CD4-positive, alpha-beta T cell (primary cell): ENCODE measurements around the gene ATP8B3. TPM values are rescaled to one million over a fixed set of nuclear protein-coding genes. Genes with fewer than 3 reads are reported as not detected.

Experiments
- ATAC-seq: fragments of 200-7000 bp; cut with Tn5 transposase; one replicate; pipeline ENCODE4 v1.10.0; 2022; ENCODE audit warnings: mild to moderate bottlenecking; ENCODE audit not compliant: poor library complexity
- CTCF ChIA-PET: fragments of 350-600 bp; sonication (Branson Sonifier 250); formaldehyde crosslinking; loops from one replicate; lab custom pipeline; 2021; ENCODE audit warnings: antibody characterized with exemption, inconsistent platforms; lab: Charles Lee
- POLR2A ChIA-PET: fragments of 350-600 bp; sonication (Branson Sonifier 250); formaldehyde crosslinking; loops from one replicate; lab custom pipeline; 2021; ENCODE audit warnings: antibody characterized with exemption, inconsistent platforms; lab: Charles Lee
- DNase-seq, 14 experiments: peaks; one replicate each; pipeline ENCODE4 v3.0.0-alpha.2; 2013 to 2020; ENCODE audit warnings: mixed read lengths in 2 of 14
- H3K27ac ChIP-seq, 2 donors: one replicate each; pipeline versions ENCODE4 v1.5.1 to v1.7.0; 2013; ENCODE audit warnings: low read length in 2 of 2, low read depth in 1 of 2, mild to moderate bottlenecking in 1 of 2
- H3K27me3 ChIP-seq, 2 experiments: 1 replicate in 1 of 2; 2 replicates in 1 of 2; pipeline versions ENCODE4 v1.6.1 to v1.7.0; 2013; ENCODE audit warnings: low read length in 2 of 2, control low read depth in 1 of 2, mild to moderate bottlenecking in 1 of 2, moderate library complexity in 1 of 2; ENCODE audit not compliant: insufficient read depth in 2 of 2, control insufficient read depth in 1 of 2
- H3K36me3 ChIP-seq: one replicate; pipeline ENCODE4 v1.6.1; 2013; ENCODE audit warnings: low read length, control low read depth; ENCODE audit not compliant: insufficient read depth
- H3K4me1 ChIP-seq: one replicate; pipeline ENCODE4 v1.6.1; 2013; ENCODE audit warnings: low read length, control low read depth; ENCODE audit not compliant: insufficient read depth
- H3K4me3 ChIP-seq: one replicate; pipeline ENCODE4 v1.5.1; 2013; ENCODE audit warnings: mild to moderate bottlenecking, low read length, moderate library complexity
- H3K9me3 ChIP-seq, 2 experiments: 1 replicate in 1 of 2; 2 replicates in 1 of 2; pipeline versions ENCODE4 v1.6.1 to v1.7.0; 2013; ENCODE audit warnings: low read length in 2 of 2, mild to moderate bottlenecking in 2 of 2, control low read depth in 1 of 2, moderate library complexity in 1 of 2; ENCODE audit not compliant: control insufficient read depth in 1 of 2, insufficient read depth in 1 of 2
- H3K27ac Mint-ChIP-seq: one replicate; pipeline ENCODE4 v1.8.0; 2020; ENCODE audit warnings: mixed read lengths
- H3K27me3 Mint-ChIP-seq: one replicate; pipeline ENCODE4 v1.8.0; 2021; ENCODE audit warnings: mixed read lengths
- H3K36me3 Mint-ChIP-seq: one replicate; pipeline ENCODE4 v1.8.0; 2021; ENCODE audit warnings: low read depth, mixed read lengths
- H3K4me1 Mint-ChIP-seq: one replicate; pipeline ENCODE4 v1.8.0; 2021; ENCODE audit warnings: low read depth, mixed read lengths
- H3K4me3 Mint-ChIP-seq: one replicate; pipeline ENCODE4 v1.8.0; 2020; ENCODE audit warnings: mild to moderate bottlenecking, mixed read lengths
- H3K9me3 Mint-ChIP-seq: one replicate; pipeline ENCODE4 v1.8.0; 2020; ENCODE audit warnings: mixed read lengths
- intact Hi-C, 2 experiments: fragments of 100-400 bp; cut with DNase I in 1 of 2; cut with micrococcal nuclease in 1 of 2; formaldehyde crosslinking; loops; one replicate each; pipeline versions ENCODE4 v1.15.1 to v1.9.0; 2023 to 2025; cut with DNase I, micrococcal nuclease
- total RNA-seq, 174 experiments: library from RNA in 2 of 174; stranded (reverse) in 2 of 174; gene quantifications; one replicate each; pipeline ENCODE4 v1.2.3 and lab custom pipeline; 2021 to 2026
- TF ChIP-seq, protein P1 (sequence below): fragments of 200-600 bp; IDR thresholded peaks from one replicate; pipeline ENCODE4 v1.8.0; 2022; ENCODE audit warnings: antibody characterized with exemption, mild to moderate bottlenecking

ATP8B3 gene
- total RNA-seq, 2 experiments from 2014 or later = 2.5 to 3.2 TPM

DNA sequence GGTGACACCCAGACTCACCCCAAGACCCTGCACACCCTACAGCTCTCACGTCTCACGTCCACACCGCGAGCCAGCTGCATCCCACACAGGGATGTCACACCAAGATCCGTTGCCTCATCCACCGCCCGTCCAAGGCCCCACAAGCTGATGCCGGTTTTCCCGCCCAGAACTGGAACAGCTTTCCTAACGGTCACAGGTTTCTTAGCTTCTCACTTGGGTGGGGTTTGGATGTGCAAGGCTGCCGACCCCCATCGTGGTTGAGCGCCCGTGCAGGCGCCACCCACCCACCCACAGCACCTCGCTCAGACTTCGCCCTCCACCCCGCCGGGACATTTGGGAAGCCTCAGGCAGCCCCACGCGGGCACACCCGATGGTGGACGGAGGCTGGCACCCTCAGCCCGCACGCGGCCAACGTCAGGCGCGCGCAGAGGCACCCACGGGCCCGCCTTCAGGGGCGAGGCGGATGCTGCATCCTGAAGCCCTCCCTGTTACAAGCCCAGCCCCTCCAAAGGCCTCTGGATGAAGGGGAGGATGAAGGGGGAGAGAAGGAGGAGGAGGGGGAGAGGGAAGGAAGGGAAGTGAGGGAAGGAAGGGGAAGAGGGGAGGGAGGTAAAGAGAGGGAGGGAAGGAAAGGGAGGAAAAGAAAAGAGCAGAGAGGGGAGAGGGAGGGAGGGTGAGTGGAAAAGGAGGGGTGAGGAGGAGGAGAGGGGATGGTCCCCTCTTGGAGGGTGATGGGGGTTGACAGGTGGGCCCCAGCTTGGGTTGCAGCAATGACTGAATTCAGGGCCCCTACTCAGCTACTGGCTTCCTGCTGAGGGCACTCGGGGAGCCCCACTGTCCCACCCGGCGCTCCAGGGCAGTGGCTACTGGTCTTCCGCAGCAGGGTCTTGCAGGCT lies 45.9 kb downstream of the ATP8B3 start:
- intact Hi-C loops = loop anchor here (2.0 kb wide), 2 partner anchors 93 to 159 kb away; no protein-coding TSS in a partner anchor
- ChIA-PET POLR2A (no interaction called here), CTCF (interaction anchor here (1.5 kb wide), 1 partner anchor 160 kb away, joined by 5 read pairs; no protein-coding TSS in a partner anchor)
- no peak overlapping the region for H3K27ac Mint-ChIP-seq
- Histone ChIP-seq H3K27me3 (peaks cover 89 to 95% of the 10 kb centered on the region in 2 experiments), H3K36me3 (no peaks in the 10 kb centered on the region), H3K4me1 (peaks cover 9% of the 10 kb centered on the region), H3K9me3 (peaks cover 12 to 53% of the 10 kb centered on the region in 2 experiments), H3K4me3 (no peak overlapping the region), H3K27ac (no peak overlapping the region)
- ATAC-seq (no peak), DNase-seq (no peak)
- no peaks in the 10 kb centered on the region for H3K4me1 Mint-ChIP-seq
- H3K36me3 Mint-ChIP-seq = no peaks in the 10 kb centered on the region
- TF ChIP-seq, protein P1, sequence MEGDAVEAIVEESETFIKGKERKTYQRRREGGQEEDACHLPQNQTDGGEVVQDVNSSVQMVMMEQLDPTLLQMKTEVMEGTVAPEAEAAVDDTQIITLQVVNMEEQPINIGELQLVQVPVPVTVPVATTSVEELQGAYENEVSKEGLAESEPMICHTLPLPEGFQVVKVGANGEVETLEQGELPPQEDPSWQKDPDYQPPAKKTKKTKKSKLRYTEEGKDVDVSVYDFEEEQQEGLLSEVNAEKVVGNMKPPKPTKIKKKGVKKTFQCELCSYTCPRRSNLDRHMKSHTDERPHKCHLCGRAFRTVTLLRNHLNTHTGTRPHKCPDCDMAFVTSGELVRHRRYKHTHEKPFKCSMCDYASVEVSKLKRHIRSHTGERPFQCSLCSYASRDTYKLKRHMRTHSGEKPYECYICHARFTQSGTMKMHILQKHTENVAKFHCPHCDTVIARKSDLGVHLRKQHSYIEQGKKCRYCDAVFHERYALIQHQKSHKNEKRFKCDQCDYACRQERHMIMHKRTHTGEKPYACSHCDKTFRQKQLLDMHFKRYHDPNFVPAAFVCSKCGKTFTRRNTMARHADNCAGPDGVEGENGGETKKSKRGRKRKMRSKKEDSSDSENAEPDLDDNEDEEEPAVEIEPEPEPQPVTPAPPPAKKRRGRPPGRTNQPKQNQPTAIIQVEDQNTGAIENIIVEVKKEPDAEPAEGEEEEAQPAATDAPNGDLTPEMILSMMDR = no peak
- H3K4me3 Mint-ChIP-seq = no peak overlapping the region
- peaks cover 9% of the 10 kb centered on the region for H3K9me3 Mint-ChIP-seq
- peaks cover 83% of the 10 kb centered on the region for H3K27me3 Mint-ChIP-seq

DNA sequence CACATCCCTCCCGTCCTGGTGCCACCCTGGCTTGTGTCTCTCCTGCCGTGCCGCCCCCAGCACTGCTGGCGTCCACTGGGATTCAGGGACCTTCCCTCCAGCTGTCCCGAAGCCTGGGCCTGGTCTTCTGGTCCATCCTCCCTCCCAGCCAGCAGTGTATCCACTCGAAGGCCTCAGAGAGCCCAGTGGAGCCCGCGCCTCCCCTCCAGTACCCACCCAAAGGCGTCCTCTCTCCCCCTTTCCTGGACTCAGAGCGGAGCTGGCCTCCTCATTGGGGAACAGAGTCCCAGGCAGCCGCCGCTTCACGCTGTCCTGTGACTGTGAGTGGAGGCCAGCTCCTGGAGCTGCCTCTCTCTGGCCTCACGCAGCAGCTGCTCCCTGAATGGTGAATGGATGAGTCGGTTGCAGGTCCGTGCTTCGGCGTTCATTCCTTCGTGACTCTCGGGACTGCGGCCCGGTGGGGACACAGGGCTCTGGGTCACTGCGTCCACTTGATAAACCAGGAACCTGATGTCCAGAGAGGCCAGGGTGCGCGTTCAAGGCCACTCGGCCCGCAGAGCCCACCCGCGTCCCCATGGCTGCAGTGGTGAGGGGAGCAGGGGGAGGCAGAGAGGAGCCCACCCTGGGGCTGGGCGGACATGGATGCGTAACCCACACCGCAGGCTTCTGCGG lies 46.7 kb downstream of the ATP8B3 start:
- ATAC-seq (no peak), DNase-seq (no peak)
- no peak overlapping the region for H3K27ac ChIP-seq
- Mint-ChIP-seq H3K36me3 (no peaks in the 10 kb centered on the region), H3K27ac (no peak overlapping the region), H3K4me3 (no peak overlapping the region), H3K27me3 (peaks cover 83% of the 10 kb centered on the region), H3K4me1 (no peaks in the 10 kb centered on the region), H3K9me3 (peaks cover 2% of the 10 kb centered on the region)
- POLR2A ChIA-PET = no interaction called here
- CTCF ChIA-PET = no interaction called here
- no peaks in the 10 kb centered on the region for H3K36me3 ChIP-seq
- peaks cover 86 to 95% of the 10 kb centered on the region in 2 experiments for H3K27me3 ChIP-seq
- peaks cover 4 to 53% of the 10 kb centered on the region in 2 experiments for H3K9me3 ChIP-seq
- intact Hi-C loops = no loop called here
- TF ChIP-seq, protein P1 = no peak
- H3K4me1 ChIP-seq = peaks cover 9% of the 10 kb centered on the region
- no peak overlapping the region for H3K4me3 ChIP-seq

DNA sequence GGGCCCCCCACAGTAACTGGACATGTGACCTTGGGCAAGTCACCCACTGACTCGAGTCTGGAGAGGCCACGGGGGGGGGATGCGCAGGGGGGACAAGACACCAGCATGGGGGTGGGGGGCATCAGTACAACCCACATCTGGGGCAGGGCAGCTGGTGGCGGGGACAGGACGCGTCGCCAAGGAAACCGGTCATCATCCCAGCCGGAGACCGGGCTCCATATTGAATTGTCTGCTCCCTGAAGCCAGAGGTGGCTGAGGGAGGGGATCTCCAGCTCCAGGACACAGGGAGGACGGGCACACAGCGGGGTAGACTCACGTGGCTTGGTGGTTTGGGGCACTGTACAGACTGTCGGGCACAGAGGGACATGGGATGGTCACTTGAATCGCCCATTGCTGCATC lies 47.3 kb downstream of the ATP8B3 start:
- H3K27me3 ChIP-seq = peaks cover 87 to 95% of the 10 kb centered on the region in 2 experiments
- ChIA-PET POLR2A (no interaction called here), CTCF (no interaction called here)
- H3K4me3 ChIP-seq = no peak overlapping the region
- H3K4me3 Mint-ChIP-seq = no peak overlapping the region
- no peaks in the 10 kb centered on the region for H3K4me1 Mint-ChIP-seq
- H3K36me3 ChIP-seq = no peaks in the 10 kb centered on the region
- H3K27ac Mint-ChIP-seq = no peak overlapping the region
- H3K27ac ChIP-seq = no peak overlapping the region
- H3K9me3 Mint-ChIP-seq = no peaks in the 10 kb centered on the region
- no peaks in the 10 kb centered on the region for H3K36me3 Mint-ChIP-seq
- H3K4me1 ChIP-seq = peaks cover 9% of the 10 kb centered on the region
- H3K27me3 Mint-ChIP-seq = peaks cover 83% of the 10 kb centered on the region
- TF ChIP-seq, protein P1 = no peak
- intact Hi-C loops = no loop called here
- DNase-seq (no peak), ATAC-seq (no peak)
- H3K9me3 ChIP-seq = peaks cover 0 to 47% of the 10 kb centered on the region in 2 experiments
